SU-DHL-6 (cell line): ENCODE results near the gene TSPAN13.

Experiments used
- EZH2phosphoT487 ChIP-seq: fragments of 200-600 bp; sonication (generic), shearing (Covaris generic); conservative IDR thresholded peaks from 2 replicates; pipeline ENCODE4 v1.6.1; 2018; ENCODE audit warnings: mild to moderate bottlenecking, antibody characterized with exemption, low read length, moderate library complexity, mixed read lengths
- TF ChIP-seq, protein P1 (sequence below): fragments of 200-600 bp; sonication (generic); IDR thresholded peaks from one replicate; pipeline ENCODE4 v1.5.1; 2017; ENCODE audit warnings: antibody characterized with exemption, mild to moderate bottlenecking, low read length, moderate library complexity; ENCODE audit not compliant: insufficient read depth, poor library complexity, severe bottlenecking

DNA sequence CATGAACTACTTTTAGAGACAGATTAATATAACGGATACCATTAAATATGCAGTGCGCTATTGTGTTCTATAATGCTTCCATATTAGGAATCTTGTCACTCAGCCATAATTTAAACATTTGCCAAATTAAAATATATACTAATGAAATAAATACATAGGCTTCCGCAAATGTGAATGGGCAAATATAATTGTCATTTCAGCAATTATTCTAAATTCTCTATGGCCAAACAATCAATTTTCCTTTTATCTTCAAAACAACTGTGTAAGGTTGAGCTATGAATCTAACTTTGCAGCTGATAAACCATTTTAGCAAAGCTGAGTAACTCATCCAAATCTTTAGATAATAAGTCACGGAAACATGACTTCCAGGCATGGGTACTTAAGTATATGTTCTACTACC is 20.7 kb upstream of the TSPAN13 start:
- TF ChIP-seq, protein P1, sequence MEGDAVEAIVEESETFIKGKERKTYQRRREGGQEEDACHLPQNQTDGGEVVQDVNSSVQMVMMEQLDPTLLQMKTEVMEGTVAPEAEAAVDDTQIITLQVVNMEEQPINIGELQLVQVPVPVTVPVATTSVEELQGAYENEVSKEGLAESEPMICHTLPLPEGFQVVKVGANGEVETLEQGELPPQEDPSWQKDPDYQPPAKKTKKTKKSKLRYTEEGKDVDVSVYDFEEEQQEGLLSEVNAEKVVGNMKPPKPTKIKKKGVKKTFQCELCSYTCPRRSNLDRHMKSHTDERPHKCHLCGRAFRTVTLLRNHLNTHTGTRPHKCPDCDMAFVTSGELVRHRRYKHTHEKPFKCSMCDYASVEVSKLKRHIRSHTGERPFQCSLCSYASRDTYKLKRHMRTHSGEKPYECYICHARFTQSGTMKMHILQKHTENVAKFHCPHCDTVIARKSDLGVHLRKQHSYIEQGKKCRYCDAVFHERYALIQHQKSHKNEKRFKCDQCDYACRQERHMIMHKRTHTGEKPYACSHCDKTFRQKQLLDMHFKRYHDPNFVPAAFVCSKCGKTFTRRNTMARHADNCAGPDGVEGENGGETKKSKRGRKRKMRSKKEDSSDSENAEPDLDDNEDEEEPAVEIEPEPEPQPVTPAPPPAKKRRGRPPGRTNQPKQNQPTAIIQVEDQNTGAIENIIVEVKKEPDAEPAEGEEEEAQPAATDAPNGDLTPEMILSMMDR, result no peak
- TF ChIP-seq EZH2phosphoT487, result no peak
